Measurements from ENCODE around the gene LRP5.
"Not testable (repeated sequence)": the region's sequence is repeated elsewhere in the genome, so short reads cannot be mapped to it uniquely, and the experiment has no call there.

The LRP5 gene

GRCh38 chr11:68430384-68430783 lies 118.0 kb downstream of the LRP5 start:
- no peaks in the 10 kb centered on the region for H3K27me3 Mint-ChIP-seq
- CTCF ChIA-PET, result no interaction called here
- DNase-seq, result no peak
- no peak overlapping the region for H3K4me3 Mint-ChIP-seq
- H3K27ac Mint-ChIP-seq, result no peak overlapping the region
- peaks cover 21% of the 10 kb centered on the region for H3K9me3 Mint-ChIP-seq
- H3K36me3 Mint-ChIP-seq, result peaks cover 35% of the 10 kb centered on the region
- no peaks in the 10 kb centered on the region for H3K4me1 Mint-ChIP-seq

- peaks cover 21% of the 10 kb centered on the region for H3K9me3 Mint-ChIP-seq
- CTCF ChIA-PET, result no interaction called here
- H3K27me3 Mint-ChIP-seq, result no peaks in the 10 kb centered on the region
- H3K4me1 Mint-ChIP-seq, result no peaks in the 10 kb centered on the region
- peaks cover 35% of the 10 kb centered on the region for H3K36me3 Mint-ChIP-seq
- no peak overlapping the region for H3K27ac Mint-ChIP-seq
- H3K4me3 Mint-ChIP-seq, result no peak overlapping the region
- no peak for DNase-seq
Measured at GRCh38 chr11:68430801-68431200, 118.4 kb downstream of the LRP5 start.

- DNase-seq, result no peak
- no peaks in the 10 kb centered on the region for H3K27me3 Mint-ChIP-seq
- peaks cover 28% of the 10 kb centered on the region for H3K36me3 Mint-ChIP-seq
- CTCF ChIA-PET, result no interaction called here
- H3K4me3 Mint-ChIP-seq, result no peak overlapping the region
- H3K9me3 Mint-ChIP-seq, result peaks cover 21% of the 10 kb centered on the region
- no peak overlapping the region for H3K27ac Mint-ChIP-seq
- H3K4me1 Mint-ChIP-seq, result peaks cover 1% of the 10 kb centered on the region
Measured at GRCh38 chr11:68431984-68432645, 119.7 kb downstream of the LRP5 start.

GRCh38 chr11:68432874-68433273 lies 120.5 kb downstream of the LRP5 start:
- H3K36me3 Mint-ChIP-seq, result peaks cover 31% of the 10 kb centered on the region
- peaks cover 21% of the 10 kb centered on the region for H3K9me3 Mint-ChIP-seq
- peaks cover 5% of the 10 kb centered on the region for H3K4me1 Mint-ChIP-seq
- no peak overlapping the region for H3K27ac Mint-ChIP-seq
- no peaks in the 10 kb centered on the region for H3K27me3 Mint-ChIP-seq
- no peak overlapping the region for H3K4me3 Mint-ChIP-seq
- CTCF ChIA-PET, result no interaction called here
- no peak for DNase-seq

GRCh38 chr11:68433541-68433940 lies 121.2 kb downstream of the LRP5 start:
- H3K36me3 Mint-ChIP-seq, result peaks cover 29% of the 10 kb centered on the region
- H3K4me1 Mint-ChIP-seq, result peaks cover 5% of the 10 kb centered on the region
- no peaks in the 10 kb centered on the region for H3K27me3 Mint-ChIP-seq
- H3K27ac Mint-ChIP-seq, result no peak overlapping the region
- CTCF ChIA-PET, result no interaction called here
- H3K4me3 Mint-ChIP-seq, result no peak overlapping the region
- DNase-seq, result no peak
- H3K9me3 Mint-ChIP-seq, result peaks cover 17% of the 10 kb centered on the region

- H3K36me3 Mint-ChIP-seq, result peaks cover 25% of the 10 kb centered on the region
- H3K4me1 Mint-ChIP-seq, CTCF ChIA-PET, H3K27ac Mint-ChIP-seq, H3K4me3 Mint-ChIP-seq, H3K27me3 Mint-ChIP-seq, DNase-seq: not testable (repeated sequence)
- peaks cover 13% of the 10 kb centered on the region for H3K9me3 Mint-ChIP-seq
Measured at GRCh38 chr11:68434159-68434558, 121.8 kb downstream of the LRP5 start.

- H3K27ac Mint-ChIP-seq, result no peak overlapping the region
- peaks cover 5% of the 10 kb centered on the region for H3K4me1 Mint-ChIP-seq
- H3K9me3 Mint-ChIP-seq, result no peaks in the 10 kb centered on the region
- H3K36me3 Mint-ChIP-seq, result peaks cover 11% of the 10 kb centered on the region
- CTCF ChIA-PET, result interaction anchor here (0.8 kb wide), 1 partner anchor 11 kb away, joined by 3 read pairs; no protein-coding TSS in a partner anchor
- H3K4me3 Mint-ChIP-seq, result no peak overlapping the region
- DNase-seq, result no peak
- H3K27me3 Mint-ChIP-seq, result no peaks in the 10 kb centered on the region
Measured at GRCh38 chr11:68436162-68436888, 123.9 kb downstream of the LRP5 start.

GRCh38 chr11:68436985-68437926 lies 124.9 kb downstream of the LRP5 start:
- no peak overlapping the region for H3K4me3 Mint-ChIP-seq
- CTCF ChIA-PET, result interaction anchor here (0.8 kb wide), 1 partner anchor 10 kb away, joined by 3 read pairs; no protein-coding TSS in a partner anchor
- H3K36me3 Mint-ChIP-seq, result peaks cover 13% of the 10 kb centered on the region
- peaks cover 5% of the 10 kb centered on the region for H3K4me1 Mint-ChIP-seq
- no peaks in the 10 kb centered on the region for H3K27me3 Mint-ChIP-seq
- peak overlapping the region; percentile 11 for H3K27ac Mint-ChIP-seq
- H3K9me3 Mint-ChIP-seq, result no peaks in the 10 kb centered on the region
- no peak for DNase-seq

GRCh38 chr11:68437927-68438657 lies 125.7 kb downstream of the LRP5 start:
- H3K4me3 Mint-ChIP-seq, result no peak overlapping the region
- no peak overlapping the region for H3K27ac Mint-ChIP-seq
- H3K9me3 Mint-ChIP-seq, result no peaks in the 10 kb centered on the region
- no peaks in the 10 kb centered on the region for H3K27me3 Mint-ChIP-seq
- peaks cover 5% of the 10 kb centered on the region for H3K4me1 Mint-ChIP-seq
- peaks cover 13% of the 10 kb centered on the region for H3K36me3 Mint-ChIP-seq
- DNase-seq, result no peak
- CTCF ChIA-PET, result no interaction called here

GRCh38 chr11:68438658-68439259 lies 126.4 kb downstream of the LRP5 start:
- DNase-seq, result no peak
- CTCF ChIA-PET, result no interaction called here
- no peaks in the 10 kb centered on the region for H3K27me3 Mint-ChIP-seq
- peaks cover 13% of the 10 kb centered on the region for H3K36me3 Mint-ChIP-seq
- H3K4me3 Mint-ChIP-seq, result no peak overlapping the region
- H3K9me3 Mint-ChIP-seq, result no peaks in the 10 kb centered on the region
- H3K27ac Mint-ChIP-seq, result no peak overlapping the region
- H3K4me1 Mint-ChIP-seq, result peaks cover 5% of the 10 kb centered on the region

- Mint-ChIP-seq H3K27me3 (no peaks in the 10 kb centered on the region), H3K9me3 (no peaks in the 10 kb centered on the region), H3K4me3 (no peak overlapping the region), H3K36me3 (peaks cover 13% of the 10 kb centered on the region), H3K27ac (no peak overlapping the region), H3K4me1 (peaks cover 5% of the 10 kb centered on the region)
- CTCF ChIA-PET, result no interaction called here
- no peak for DNase-seq
Measured at GRCh38 chr11:68439355-68440065, 127.1 kb downstream of the LRP5 start.

- Mint-ChIP-seq H3K4me1 (peaks cover 5% of the 10 kb centered on the region), H3K9me3 (no peaks in the 10 kb centered on the region), H3K4me3 (no peak overlapping the region), H3K27me3 (no peaks in the 10 kb centered on the region), H3K27ac (no peak overlapping the region), H3K36me3 (peaks cover 11% of the 10 kb centered on the region)
- no peak for DNase-seq
- CTCF ChIA-PET, result no interaction called here
Measured at GRCh38 chr11:68440224-68440623, 127.8 kb downstream of the LRP5 start.
